HG02840 (cell line): ENCODE results near the gene KRT82.
"Not testable (repeated sequence)": the region's sequence is repeated elsewhere in the genome, so short reads cannot be mapped to it uniquely, and the experiment has no call there.

Source experiments
- ATAC-seq: cut with Tn5 transposase; IDR thresholded peaks from one replicate; pipeline ENCODE4 v1.9.1; 2021; ENCODE audit warnings: mild to moderate bottlenecking, moderate library complexity, moderate number of reproducible peaks; ENCODE audit not compliant: unreplicated experiment, low FRiP score

KRT82 gene

DNA sequence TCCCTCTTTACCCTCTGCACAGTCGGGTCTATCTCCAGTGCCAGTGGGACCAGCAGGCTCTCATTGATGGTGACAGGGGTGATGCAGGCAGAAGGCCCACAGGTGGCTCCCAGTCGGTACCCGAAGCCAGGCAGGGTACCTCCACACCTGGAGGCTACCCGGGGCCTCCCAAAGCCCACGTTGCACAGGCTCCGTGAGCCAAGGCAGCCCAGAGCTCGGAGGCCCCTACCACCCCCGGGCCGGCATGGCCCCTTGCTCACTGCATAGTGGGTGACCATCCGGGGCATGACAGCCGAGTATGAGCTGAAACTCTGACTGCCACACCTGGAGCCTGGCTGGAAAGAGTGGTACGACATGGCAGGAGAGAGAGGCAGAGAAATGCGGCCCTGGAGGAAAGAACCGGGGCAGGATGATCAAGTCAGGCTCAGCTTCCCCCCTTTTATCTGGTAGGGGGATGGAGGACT, at the start of gene KRT82:
Gene KRT82, minus strand, starts transcription at position 414 of the 464 bp plus-strand sequence. Its CDS starts 58 bp downstream, at position 356.
- ATAC-seq, result no peak

DNA sequence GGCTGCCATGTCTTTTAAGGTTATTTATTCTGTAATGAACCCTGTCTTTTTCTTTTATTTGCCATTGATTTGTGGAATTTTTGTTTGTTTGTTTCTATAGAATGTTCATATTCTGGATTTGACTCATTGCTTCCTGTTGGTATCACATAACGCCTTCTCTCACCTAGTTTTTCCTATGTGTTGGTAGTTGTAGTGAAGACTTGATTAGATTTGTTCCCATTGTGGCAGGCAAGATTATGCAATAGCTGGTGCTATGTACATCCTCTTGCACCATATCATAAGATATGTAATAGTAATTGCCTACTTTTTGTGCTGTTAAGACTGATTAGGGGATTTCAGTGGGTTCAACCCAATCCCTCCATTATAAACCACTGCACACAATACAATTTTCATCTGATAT, 49.7 kb upstream of the KRT82 start:
- no peak for ATAC-seq

DNA sequence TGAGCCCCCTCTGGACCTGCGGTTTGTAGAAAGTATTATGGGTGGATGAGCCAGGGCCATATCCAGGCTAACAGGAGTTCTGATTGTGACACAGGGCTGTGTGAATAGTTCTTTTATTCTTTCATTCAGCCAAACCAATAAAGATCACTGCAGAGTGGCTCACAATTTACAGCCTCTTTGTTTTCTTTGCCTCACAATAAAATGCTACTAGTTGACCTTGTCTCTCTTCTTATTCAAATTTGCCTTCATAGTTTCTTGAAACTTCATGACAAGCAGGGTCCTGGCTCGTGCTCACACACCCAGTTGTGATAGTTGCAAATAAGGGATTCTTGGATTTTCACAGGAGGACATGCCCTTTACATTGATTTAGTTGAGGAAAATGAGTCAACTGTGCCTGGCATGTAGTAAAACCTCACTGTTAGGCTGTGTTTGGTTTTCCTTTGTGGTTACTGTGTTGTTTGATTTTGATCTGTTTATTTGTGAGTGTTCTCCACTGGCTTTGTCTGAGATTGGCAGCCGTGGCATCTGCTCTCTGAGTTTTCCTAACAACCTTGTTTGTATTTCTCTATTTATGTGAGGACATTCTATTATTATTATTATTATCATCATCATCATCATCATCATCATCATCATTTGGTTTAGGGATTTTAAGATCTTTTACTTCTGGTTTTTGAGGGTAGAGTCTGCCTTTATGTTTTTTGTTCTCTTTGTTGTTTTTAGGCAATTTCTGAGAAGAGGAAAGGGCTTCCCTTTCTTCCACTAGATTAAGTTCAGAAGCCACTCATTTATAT, 48.5 kb upstream of the KRT82 start:
- no peak for ATAC-seq

DNA sequence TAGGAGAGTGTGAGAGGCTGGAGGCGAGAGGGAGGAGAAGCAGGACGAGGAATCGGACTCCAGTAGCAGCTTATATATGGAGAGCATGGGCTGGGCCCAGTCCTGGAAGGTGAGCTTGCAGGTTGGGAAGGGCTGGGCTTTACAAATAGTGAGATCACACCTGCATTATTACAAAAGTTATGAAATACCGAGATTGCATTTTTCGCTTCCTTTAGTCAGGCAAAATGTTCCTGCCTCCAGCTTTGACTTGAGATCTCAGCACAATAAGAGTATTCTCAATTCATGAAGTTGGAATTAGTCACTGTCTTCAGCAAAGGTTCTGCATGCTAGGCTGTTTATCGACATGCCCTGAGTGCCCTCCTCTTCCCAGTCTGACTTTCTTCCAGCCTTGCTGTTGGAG, 46.0 kb upstream of the KRT82 start, which contains the start of gene KRT6B:
Gene KRT6B, minus strand, starts transcription at position 46 of the 400 bp plus-strand sequence. CDS start 68 bp downstream, outside the sequence.
- no peak for ATAC-seq

DNA sequence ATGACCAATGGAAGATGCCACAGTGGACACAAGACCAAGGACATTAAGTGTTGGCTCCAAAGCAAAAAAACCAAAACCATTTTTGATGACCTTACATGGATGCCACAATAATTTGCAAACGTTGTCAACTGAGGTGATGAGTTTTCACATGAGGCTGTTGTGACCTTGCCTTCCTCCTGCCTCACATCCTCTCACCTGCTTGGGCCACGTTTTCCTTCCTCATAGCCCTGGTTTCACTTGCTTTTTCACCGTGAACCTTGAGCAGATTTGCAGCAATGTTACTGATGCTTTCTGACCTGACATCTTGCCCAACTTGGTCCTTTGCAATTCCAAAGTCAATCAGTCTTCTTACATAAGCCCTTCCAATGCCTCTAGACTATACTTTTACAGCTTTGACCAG, 42.1 kb upstream of the KRT82 start:
- ATAC-seq, result no peak

DNA sequence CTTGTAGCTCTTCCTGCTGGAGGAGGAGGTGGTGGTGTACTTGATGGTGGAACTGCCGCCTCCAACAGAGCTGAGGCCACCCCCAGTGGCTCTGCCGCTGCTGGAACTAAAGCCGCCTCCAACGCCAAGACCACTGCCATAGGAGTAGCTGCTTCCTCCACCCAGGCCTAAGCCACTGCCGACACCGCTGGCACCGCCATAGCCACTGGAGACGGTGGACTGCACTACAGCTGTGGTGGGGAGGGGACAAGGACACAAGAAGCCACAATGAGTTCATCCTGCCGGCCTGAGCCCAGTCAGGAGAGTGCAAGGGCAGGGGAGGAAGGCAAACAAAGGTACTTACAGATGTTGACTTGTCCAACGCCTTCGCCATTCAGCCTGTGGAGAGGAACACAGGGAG, 41.1 kb upstream of the KRT82 start:
- not testable (repeated sequence) for ATAC-seq

DNA sequence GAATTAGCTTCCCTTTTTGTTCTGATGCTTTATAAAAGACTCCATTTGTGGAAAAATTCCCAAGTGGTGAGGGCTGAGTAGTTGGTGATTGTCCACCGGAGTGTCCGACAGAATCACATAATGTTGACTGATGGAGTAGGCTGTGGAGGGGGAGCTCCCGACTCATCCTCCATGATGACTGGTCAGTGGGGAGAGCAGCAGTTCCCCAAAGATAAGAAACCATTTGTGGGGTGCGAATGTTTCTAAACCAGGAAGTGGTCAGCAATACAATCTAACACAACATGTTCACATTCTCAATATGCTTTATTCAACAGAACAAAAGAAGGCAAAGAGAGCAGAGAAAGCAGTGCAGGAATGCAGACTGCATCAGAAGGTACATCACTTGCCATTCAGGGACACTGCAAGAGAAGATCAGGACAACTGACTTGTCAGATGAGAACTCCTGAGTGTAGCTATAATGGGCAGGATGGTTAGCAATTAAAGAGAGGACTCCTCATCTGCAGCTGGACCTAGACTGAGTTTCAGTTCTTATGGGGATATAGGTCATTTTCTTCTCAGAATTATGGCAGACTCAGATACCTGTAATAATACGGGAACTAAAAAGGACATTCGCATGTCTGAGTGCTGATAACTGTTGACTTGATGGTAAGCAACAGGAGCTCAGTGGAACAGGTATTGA, 40.4 kb upstream of the KRT82 start:
- ATAC-seq, result no peak

DNA sequence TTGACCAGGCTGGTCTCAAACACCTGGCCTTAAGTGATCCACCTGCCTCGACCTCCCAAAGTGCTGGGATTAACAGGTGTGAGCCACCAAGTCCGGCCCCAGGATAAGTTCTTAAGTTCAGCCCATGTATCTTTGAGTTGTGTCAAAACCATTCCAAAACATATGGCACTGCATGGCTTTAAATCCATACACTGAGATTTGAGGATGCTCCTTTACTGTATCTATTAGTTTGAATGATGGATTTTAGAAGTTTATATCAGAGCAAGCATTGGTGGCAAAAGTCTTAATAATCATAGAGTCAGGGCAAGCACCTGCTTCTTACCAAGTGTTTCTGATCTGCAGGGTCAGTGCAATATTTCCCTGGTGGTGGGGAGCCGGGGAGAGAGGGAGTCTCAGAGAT, 39.7 kb upstream of the KRT82 start:
- no peak for ATAC-seq

DNA sequence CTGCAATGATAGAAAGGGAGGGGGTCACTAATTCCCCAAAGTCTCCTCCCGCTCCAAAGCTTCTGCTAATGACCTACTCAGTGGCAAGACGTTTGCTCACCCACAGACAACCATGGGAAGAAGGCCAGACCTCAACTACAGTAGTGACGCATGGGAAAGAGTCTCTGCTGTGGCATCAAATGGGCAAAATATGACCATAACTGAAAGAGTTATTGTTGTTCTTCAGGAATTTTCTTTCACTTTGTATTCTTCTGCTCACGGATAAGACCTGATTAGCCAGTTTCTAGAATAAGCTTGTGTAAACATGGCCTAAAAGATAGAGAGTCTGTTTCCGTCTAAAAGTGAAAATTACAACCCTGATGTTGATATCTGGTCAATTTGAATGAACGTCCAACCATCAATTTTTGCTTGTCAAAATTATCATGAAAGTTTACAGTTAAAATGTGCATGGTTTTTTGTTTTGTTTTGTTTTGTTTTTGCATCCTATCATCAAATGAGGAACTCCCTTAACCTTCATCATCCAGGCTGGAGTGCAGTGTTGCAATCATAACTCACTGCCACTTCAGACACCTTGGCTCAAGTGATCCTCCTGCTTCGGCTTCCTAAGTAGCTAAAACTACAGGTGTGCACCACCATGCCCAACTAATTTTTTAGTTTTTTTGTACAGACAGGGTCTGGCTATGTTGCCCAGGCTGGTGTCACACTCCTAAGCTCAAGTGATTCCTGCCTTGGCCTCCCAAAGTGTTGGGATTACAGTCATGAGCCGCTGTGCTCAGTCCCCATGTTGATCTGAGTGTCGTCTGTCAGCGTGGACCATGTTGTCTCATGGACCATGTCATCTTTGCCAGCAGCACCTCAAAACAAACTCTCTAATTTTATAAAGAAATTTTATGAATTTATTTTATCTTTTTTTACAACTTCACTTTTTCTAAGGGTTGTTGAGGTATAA, 38.8 kb upstream of the KRT82 start:
- ATAC-seq, result no peak

DNA sequence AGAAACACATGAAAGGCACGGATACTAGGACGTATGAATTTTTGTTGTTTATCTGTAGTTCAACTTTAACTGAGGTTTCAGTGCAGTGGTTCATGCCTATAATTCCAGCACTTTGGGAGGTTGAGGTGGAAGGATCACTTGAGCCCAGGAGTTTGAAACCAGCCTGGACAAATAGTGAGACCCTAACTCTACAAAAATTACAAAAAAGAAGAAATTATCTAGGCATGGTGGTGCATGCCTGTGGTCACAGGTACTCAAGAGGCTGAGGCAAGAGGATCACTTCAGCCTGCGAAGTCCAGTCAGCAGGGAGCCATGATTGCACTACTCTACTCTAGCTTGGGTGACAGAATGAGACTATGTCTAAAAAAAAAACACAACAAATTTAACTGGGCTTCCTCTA, 37.8 kb upstream of the KRT82 start:
- no peak for ATAC-seq

DNA sequence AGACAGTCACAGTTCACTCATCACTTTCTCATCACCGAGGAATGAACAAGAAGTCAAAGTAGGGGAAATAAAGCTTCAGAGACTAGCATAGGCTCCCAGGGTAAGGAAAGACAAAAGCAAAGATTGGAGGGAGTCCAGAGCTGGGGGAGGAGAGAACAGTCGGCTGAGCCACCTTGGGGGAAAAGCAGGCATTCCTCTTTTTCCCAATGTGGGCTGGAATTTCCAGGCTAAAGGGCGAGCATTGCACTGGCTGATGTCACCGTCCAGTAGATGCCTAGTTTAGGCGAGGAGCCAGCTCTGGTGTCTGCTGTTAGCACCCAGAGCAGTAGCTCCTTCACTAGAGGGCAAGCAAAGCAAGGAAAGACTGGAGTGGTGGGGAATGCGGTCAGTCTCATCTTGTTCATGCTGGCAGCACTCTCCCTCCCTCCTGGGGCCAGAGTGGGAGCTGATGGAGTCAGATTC, 36.5 kb upstream of the KRT82 start:
- no peak for ATAC-seq

DNA sequence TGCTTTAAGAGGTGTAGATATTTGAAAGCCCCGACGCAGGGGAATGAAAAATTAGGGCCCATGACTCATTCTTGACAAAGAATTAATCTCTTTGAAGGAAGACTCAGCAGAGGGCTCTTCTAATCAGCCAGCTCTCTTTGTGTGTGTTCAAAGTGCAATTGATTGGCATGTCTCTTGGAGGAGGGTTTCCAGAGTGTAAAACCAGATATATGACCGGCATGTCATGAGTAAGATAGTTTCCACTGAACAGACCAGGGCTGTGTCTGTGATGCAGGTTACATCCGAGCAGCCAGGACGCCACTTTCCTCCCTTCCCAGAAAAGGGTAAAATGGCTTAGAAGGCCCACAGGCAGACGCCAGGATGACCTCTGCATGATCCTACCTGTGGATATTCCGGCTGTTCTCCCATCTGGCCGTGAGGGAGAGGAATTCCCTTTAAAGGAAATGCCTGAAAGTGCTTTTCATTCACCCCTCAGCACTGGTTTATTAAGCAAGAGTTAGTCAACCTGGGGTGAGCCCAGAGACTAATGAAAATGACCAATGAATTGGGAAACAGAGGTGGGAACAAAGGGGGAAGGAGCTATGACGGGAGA, 35.3 kb upstream of the KRT82 start:
- no peak for ATAC-seq

DNA sequence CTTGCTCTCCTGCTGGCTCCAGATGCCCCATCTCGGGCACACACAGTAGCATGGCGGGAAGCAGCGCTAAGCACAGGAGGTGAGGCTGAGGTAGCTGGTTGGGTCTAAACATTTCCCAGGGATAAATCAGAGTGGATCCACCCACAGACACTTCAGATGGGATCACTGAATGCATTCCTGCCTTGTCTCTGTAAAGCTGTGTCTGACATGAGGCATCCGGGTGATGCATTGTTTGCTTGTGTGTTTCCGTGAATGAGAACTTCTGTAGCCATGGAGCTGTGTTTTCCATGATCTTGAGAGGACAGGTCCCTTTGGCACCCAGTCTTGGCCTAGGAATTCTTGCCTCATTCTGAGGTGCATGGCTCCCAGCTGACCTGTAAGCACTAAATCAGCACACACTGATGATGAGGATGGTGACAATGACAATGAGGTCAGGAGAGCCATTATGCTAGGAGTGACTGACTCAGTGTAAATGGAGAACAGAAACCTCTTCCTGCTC, 34.7 kb upstream of the KRT82 start:
- ATAC-seq, result no peak

DNA sequence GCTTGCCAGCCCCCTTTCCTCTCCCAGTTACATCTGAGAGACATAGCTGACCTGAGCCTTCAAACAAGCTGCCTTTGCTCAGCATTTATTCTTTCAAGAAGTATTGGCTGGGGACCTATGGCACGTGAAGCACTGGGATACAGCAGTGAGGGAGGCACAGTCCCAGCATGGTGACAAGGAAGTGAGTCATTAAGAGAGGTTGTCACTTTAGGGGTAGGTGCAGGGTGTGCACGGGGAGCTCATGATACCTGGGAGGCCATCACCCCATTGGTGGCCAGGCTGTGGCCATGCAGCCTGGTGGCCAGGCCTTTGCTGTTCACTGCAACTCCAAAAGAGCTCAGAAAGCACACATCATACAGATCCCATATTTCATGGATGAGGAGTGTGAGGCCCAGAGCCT, 33.7 kb upstream of the KRT82 start:
- no peak for ATAC-seq

DNA sequence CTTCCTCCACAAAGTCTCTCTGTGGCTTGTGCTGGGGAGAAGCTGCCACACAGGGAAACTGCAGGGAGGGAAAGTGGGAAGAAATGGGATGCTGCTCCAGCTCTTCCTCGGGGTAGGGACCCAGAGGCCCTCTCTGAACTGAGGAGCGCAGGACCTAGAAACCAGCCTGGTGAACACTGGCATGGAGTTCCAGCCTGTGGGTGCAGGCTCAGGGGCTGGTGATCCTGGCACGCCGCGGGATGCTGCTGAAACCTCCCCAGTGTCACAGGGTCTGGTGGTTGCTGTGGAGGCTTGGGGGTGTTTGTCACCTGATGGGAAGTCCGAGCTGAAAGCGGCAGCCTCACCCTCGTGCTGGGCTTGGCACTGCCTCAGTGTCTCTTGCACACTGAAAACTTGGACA, 33.3 kb upstream of the KRT82 start:
- ATAC-seq, result no peak

DNA sequence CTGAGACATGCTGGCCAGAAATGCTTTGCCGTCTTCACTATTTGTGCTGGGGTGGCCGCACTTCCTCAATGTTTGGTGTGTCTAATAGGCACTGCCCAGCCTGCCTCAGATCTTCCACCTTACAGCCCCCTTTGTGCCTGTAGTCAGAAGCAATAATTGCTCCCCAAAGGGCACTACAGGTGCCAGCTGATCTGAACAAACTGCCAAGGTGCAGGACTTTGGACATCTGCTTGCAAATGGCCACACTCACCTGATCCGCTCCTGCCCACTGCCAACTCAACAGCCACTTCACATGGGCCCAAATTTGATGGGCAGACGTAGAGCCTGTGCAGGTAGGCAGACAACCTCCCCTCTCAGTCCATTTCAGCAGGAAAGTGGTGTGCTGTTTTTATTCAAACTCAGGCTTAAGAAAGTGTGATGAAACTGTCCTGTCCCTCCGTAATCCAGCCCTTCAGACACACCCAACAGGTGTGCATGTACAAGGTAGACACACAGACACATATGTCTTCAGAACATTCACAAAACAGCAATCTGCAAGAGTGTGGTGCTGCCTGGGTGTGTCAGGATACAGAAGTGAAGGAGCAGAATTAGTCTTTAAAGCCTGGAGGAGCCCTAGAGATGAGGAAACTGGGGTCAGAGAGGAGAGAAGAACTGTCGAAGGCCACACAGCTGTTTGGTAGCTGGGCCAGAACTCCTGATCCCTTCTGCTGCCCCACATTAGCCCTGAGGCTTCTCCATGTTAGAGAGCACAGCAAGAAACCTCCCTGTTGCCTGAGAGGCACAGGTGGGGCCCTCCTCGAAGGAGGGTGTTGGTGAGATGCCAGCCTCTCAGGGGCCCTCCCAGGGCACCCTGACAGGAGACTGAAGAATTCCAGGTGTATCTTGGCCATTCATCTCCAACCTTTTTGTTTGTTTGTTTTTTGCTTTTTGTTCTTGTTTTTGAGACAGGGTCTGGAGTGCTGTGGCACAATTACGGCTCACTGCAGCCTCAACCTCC, 32.5 kb upstream of the KRT82 start:
- no peak for ATAC-seq

DNA sequence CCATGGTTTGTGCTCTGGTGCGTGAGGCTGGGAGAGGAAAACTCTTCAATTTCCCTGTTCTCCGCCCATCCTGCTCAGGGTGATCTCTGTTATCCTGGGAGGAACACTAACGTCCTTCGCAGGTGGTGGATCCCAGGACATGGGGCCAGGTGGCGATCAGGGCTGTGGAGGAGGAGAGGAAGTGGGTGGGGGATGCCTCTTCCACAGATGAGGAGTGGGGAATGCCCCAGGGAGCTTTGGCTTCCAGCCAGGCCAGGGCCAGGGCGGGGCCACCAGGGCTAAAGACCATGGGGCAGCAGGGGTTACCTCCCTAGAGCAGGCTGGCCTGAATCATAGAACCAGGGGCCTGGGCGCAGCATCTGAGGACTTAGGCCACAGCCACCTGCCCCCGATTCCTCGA, 31.4 kb upstream of the KRT82 start:
- ATAC-seq, result no peak

DNA sequence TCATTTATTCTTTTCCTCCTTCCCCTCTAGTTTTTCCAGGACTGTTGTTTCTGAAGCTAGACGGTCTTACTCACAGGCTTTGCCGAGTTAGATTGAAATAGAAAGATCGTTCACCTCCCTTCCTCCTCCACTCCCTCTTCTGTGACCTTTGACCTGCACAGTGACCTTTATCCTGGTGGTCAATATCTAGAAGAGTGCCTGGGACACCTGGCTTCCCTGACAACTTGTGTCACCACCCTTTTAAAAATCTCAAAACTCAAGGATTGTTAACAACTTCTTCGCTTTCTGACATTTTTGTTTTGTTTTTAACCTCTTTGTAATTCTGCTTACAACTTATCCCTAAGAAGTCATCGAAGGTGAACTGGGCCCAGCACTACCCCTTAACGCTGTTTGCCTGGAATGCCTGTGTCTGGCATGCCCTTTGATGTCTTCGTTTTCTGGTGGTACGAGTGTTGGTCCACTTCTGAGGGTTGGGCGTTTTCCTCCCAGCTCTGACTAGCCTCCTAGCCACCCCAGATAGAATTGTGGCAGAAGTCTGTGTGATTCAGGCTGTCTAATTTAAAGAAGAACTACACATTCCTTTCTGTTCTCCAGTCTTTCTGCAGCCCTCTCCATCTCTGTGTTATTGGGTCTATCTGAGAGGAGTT, 30.8 kb upstream of the KRT82 start:
- no peak for ATAC-seq
